Measurements from ENCODE around the gene UTY. TPM values are rescaled to one million over a fixed set of nuclear protein-coding genes. Genes with fewer than 3 reads are reported as not detected.

UTY gene
- total RNA-seq, 1 experiment from 2014 or later: not detected

GRCh38 chrY:13351443-13351842, 128.4 kb downstream of the UTY start:
- H3K23ac ChIP-seq (ENCODE audit: insufficient read length, low read depth, low read length): no peak overlapping the region
- no peak overlapping the region for H2BK20ac ChIP-seq (ENCODE audit: low read depth, low read length, poor library complexity, severe bottlenecking)
- H3K27me3 ChIP-seq (ENCODE audit: insufficient read depth, low read length): no peaks in the 10 kb centered on the region
- no peak overlapping the region for H3K4ac ChIP-seq (ENCODE audit: low read depth, low read length)
- Mint-ChIP-seq H3K4me1 (no peaks in the 10 kb centered on the region), H3K27me3 (ENCODE audit: low read depth) (no peaks in the 10 kb centered on the region), H3K4me3 (no peak overlapping the region), H3K9me3 (no peaks in the 10 kb centered on the region), H3K36me3 (ENCODE audit: insufficient read depth in 1 of 3, low read depth in 3 of 3) (no peaks in the 10 kb centered on the region), H3K27ac (no peak overlapping the region)
- H2AFZ ChIP-seq (ENCODE audit: low read length): no peak overlapping the region
- no peak overlapping the region for H4K91ac ChIP-seq (ENCODE audit: insufficient read length, low read depth, low read length)
- no CpG with 5 or more reads among the region's 4 CpGs for WGBS (ENCODE audit: extremely low coverage, insufficient read length, low lambda C conversion rate)
- no peak for DNase-seq
- no peak overlapping the region for H4K5ac ChIP-seq (ENCODE audit: insufficient read length, low read depth, low read length)
- no peak overlapping the region for H3T11ph ChIP-seq (ENCODE audit: low read length)
- TF ChIP-seq CTCF (conservative IDR thresholded peaks at IDR 0.05): no peak
- H4K8ac ChIP-seq (replicated peaks; ENCODE audit: insufficient read length, low read depth, low read length): no peak overlapping the region
- no peaks in the 10 kb centered on the region for H3K79me1 ChIP-seq (ENCODE audit: insufficient read depth, low read depth, low read length, poor library complexity, severe bottlenecking)
- H3K9me3 ChIP-seq (ENCODE audit: control insufficient read depth, low read depth, low read length): no peaks in the 10 kb centered on the region
- H3K4me2 ChIP-seq (ENCODE audit: insufficient read depth, insufficient read length, low read length): no peak overlapping the region
- H3K27ac ChIP-seq (ENCODE audit: insufficient read length, low read depth, low read length): no peak overlapping the region
- no peak overlapping the region for H2BK5ac ChIP-seq (ENCODE audit: insufficient read length, low read length)
- H3K23me2 ChIP-seq (ENCODE audit: insufficient read length, low read depth, low read length, poor library complexity, severe bottlenecking): no peaks in the 10 kb centered on the region
- H3K79me2 ChIP-seq (ENCODE audit: insufficient read depth, low read length): no peaks in the 10 kb centered on the region
- H4K20me1 ChIP-seq (ENCODE audit: control insufficient read depth, insufficient read depth, insufficient read length): no peaks in the 10 kb centered on the region
- H2AK5ac ChIP-seq (ENCODE audit: insufficient read length, low read length): no peak overlapping the region
- no peak overlapping the region for H2BK12ac ChIP-seq (ENCODE audit: insufficient read length, low read depth, low read length)
- H3K9ac ChIP-seq (ENCODE audit: extremely low read depth, insufficient read length, low read length): no peak overlapping the region
- H3K56ac ChIP-seq (ENCODE audit: insufficient read length, low read depth, low read length): no peak overlapping the region
- no peaks in the 10 kb centered on the region for H3K4me1 ChIP-seq (ENCODE audit: insufficient read depth, low read length)
- H2BK120ac ChIP-seq (ENCODE audit: low read depth, low read length, poor library complexity, severe bottlenecking): no peak overlapping the region
- H2BK15ac ChIP-seq (ENCODE audit: low read depth, low read length): no peak overlapping the region
- no peak overlapping the region for H3K14ac ChIP-seq (ENCODE audit: insufficient read depth, low read length)
- H3K18ac ChIP-seq (ENCODE audit: insufficient read length, low read depth, low read length): no peak overlapping the region
